Dendritic cell treated with granulocyte-macrophage colony-stimulating factor and Interleukin-4, amounts not matched to agents 40 ng/mL and 50 ng/mL, for 4 days (primary cell): ENCODE results near the gene BOLL.

ENCODE experiments used
- H3K27ac Mint-ChIP-seq: one replicate; pipeline ENCODE4 v1.8.0; 2022; ENCODE audit warnings: mild to moderate bottlenecking, mixed read lengths
- H3K27me3 Mint-ChIP-seq: one replicate; pipeline ENCODE4 v1.8.0; 2022; ENCODE audit warnings: mild to moderate bottlenecking, mixed read lengths
- H3K36me3 Mint-ChIP-seq: one replicate; pipeline ENCODE4 v1.8.0; 2022; ENCODE audit warnings: low read depth, mixed read lengths
- H3K4me1 Mint-ChIP-seq: one replicate; pipeline ENCODE4 v1.8.0; 2022; ENCODE audit warnings: low read depth, mixed read lengths
- H3K4me3 Mint-ChIP-seq: one replicate; pipeline ENCODE4 v1.8.0; 2022; ENCODE audit warnings: mild to moderate bottlenecking, moderate library complexity, mixed read lengths
- H3K9me3 Mint-ChIP-seq: one replicate; pipeline ENCODE4 v1.8.0; 2022; ENCODE audit warnings: mixed read lengths
- intact Hi-C: fragments of 100-400 bp; cut with micrococcal nuclease; formaldehyde crosslinking; loops from one replicate; pipeline ENCODE4 v1.15.0; 2022

The BOLL gene

GRCh38 chr2:197804758-197805714 is 19.9 kb upstream of the BOLL start:
- H3K27ac Mint-ChIP-seq = peak overlapping the region; percentile 91
- H3K36me3 Mint-ChIP-seq = peaks cover 13% of the 10 kb centered on the region
- peaks cover 24% of the 10 kb centered on the region for H3K4me1 Mint-ChIP-seq

GRCh38 chr2:197804049-197804757 is 19.1 kb upstream of the BOLL start, which contains the start of gene PLCL1:
PLCL1 (plus strand) TSS chr2:197804593.
- peaks cover 15% of the 10 kb centered on the region for H3K27me3 Mint-ChIP-seq
- H3K4me3 Mint-ChIP-seq = peak within 1 kb of the TSS; percentile 100
- H3K36me3 Mint-ChIP-seq = peaks cover 13% of the 10 kb centered on the region
- intact Hi-C loops = loop anchor here (2.0 kb wide), 1 partner anchor 85 kb away; no protein-coding TSS in a partner anchor
- peak within 1 kb of the TSS; percentile 91 for H3K27ac Mint-ChIP-seq
- peaks cover 24% of the 10 kb centered on the region for H3K4me1 Mint-ChIP-seq
- H3K9me3 Mint-ChIP-seq = no peaks in the 10 kb centered on the region

More at GRCh38 chr2:197804758-197805714, 19.9 kb upstream of the BOLL start:
- peaks cover 14% of the 10 kb centered on the region for H3K27me3 Mint-ChIP-seq
- intact Hi-C loops = loop anchor here (2.0 kb wide), 1 partner anchor 84 kb away; no protein-coding TSS in a partner anchor
- H3K9me3 Mint-ChIP-seq = no peaks in the 10 kb centered on the region
- peak overlapping the region; percentile 100 for H3K4me3 Mint-ChIP-seq

GRCh38 chr2:197803033-197803444 is 17.9 kb upstream of the BOLL start:
- intact Hi-C loops = loop anchor here (1.0 to 2.0 kb wide), 3 partner anchors 252 to 493 kb away; no protein-coding TSS in a partner anchor
- H3K9me3 Mint-ChIP-seq = no peaks in the 10 kb centered on the region
- H3K4me3 Mint-ChIP-seq = no peak overlapping the region
- no peak overlapping the region for H3K27ac Mint-ChIP-seq
- H3K27me3 Mint-ChIP-seq = peaks cover 17% of the 10 kb centered on the region
- H3K4me1 Mint-ChIP-seq = peaks cover 24% of the 10 kb centered on the region
- peaks cover 13% of the 10 kb centered on the region for H3K36me3 Mint-ChIP-seq

DNA sequence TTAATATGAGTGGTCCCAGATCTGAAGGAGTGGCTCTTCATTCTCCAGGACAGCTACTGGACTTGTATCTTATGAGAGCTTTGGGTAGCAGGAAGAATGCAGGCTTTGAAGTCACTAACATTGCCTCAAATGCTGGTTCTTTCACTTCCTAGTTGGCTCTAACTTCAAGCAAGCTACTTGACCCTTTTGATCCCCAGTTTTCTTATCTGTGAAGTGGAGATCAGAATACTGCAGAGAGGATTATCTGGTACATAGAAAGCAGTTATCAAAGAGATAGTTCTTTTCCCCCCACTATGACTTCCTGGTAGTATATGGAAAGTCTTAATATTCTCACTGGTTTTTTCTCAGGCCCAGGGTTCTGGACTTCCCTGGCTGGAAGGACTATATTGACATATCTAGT is 15.9 kb upstream of the BOLL start:
- Mint-ChIP-seq H3K4me3 (no peak overlapping the region), H3K27me3 (peaks cover 17% of the 10 kb centered on the region)

GRCh38 chr2:197800091-197800490 is 15.0 kb upstream of the BOLL start:
- intact Hi-C loops = no loop called here
- H3K27ac Mint-ChIP-seq = no peak overlapping the region

More for the DNA sequence above, 15.9 kb upstream of the BOLL start:
- Mint-ChIP-seq H3K9me3 (no peaks in the 10 kb centered on the region), H3K4me1 (peaks cover 20% of the 10 kb centered on the region), H3K36me3 (peaks cover 13% of the 10 kb centered on the region), H3K27ac (no peak overlapping the region)
- intact Hi-C loops = no loop called here

GRCh38 chr2:197799068-197799467 is 13.9 kb upstream of the BOLL start:
- no peak overlapping the region for H3K27ac Mint-ChIP-seq
- no peak overlapping the region for H3K4me3 Mint-ChIP-seq
- peaks cover 14% of the 10 kb centered on the region for H3K27me3 Mint-ChIP-seq
- H3K9me3 Mint-ChIP-seq = no peaks in the 10 kb centered on the region
- intact Hi-C loops = no loop called here
- H3K36me3 Mint-ChIP-seq = no peaks in the 10 kb centered on the region
- H3K4me1 Mint-ChIP-seq = peaks cover 5% of the 10 kb centered on the region

More at GRCh38 chr2:197800091-197800490, 15.0 kb upstream of the BOLL start:
- Mint-ChIP-seq H3K9me3 (no peaks in the 10 kb centered on the region), H3K27me3 (peaks cover 14% of the 10 kb centered on the region), H3K36me3 (peaks cover 7% of the 10 kb centered on the region), H3K4me1 (peaks cover 12% of the 10 kb centered on the region), H3K4me3 (no peak overlapping the region)

DNA sequence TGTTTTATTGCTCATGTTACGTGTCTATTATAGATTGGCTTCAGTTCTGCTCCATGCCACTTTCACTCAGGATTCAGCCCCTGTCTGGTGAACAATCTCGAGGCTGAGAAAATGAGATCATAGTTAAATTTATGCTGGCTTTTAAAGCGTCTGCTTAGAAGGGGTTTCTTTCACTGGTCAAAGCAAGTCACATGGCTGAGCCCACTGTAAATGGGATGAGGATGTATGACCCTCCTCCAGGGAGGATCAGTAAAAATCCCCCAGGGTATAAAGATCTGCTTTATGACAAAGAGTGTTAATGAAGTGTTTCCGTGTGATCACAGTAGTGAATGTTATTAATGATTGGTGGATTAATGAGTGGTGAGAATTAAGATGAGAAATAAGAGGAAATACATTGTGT is 13.1 kb upstream of the BOLL start:
- Mint-ChIP-seq H3K9me3 (no peaks in the 10 kb centered on the region), H3K27ac (no peak overlapping the region), H3K36me3 (no peaks in the 10 kb centered on the region), H3K4me1 (no peaks in the 10 kb centered on the region), H3K4me3 (no peak overlapping the region), H3K27me3 (peaks cover 13% of the 10 kb centered on the region)
- intact Hi-C loops = no loop called here

GRCh38 chr2:197795277-197795676 is 10.2 kb upstream of the BOLL start:
- Mint-ChIP-seq H3K9me3 (no peaks in the 10 kb centered on the region), H3K36me3 (no peaks in the 10 kb centered on the region), H3K27ac (no peak overlapping the region), H3K4me3 (no peak overlapping the region), H3K4me1 (no peaks in the 10 kb centered on the region), H3K27me3 (peaks cover 6% of the 10 kb centered on the region)
- intact Hi-C loops = no loop called here

- H3K9me3 Mint-ChIP-seq = no peaks in the 10 kb centered on the region
- H3K27me3 Mint-ChIP-seq = peaks cover 5% of the 10 kb centered on the region
- intact Hi-C loops = no loop called here
- H3K4me1 Mint-ChIP-seq = no peaks in the 10 kb centered on the region
- H3K4me3 Mint-ChIP-seq = no peak overlapping the region
- no peak overlapping the region for H3K27ac Mint-ChIP-seq
- H3K36me3 Mint-ChIP-seq = no peaks in the 10 kb centered on the region
These were observed 8.3 kb upstream of the BOLL start for GRCh38 chr2:197793456-197793855.

GRCh38 chr2:197786010-197786877 is 1.1 kb upstream of the BOLL start:
- H3K4me3 Mint-ChIP-seq = peak overlapping the region; percentile 73
- no peaks in the 10 kb centered on the region for H3K9me3 Mint-ChIP-seq
- H3K36me3 Mint-ChIP-seq = no peaks in the 10 kb centered on the region
- H3K27ac Mint-ChIP-seq = no peak overlapping the region
- H3K27me3 Mint-ChIP-seq = peaks cover 30% of the 10 kb centered on the region
- H3K4me1 Mint-ChIP-seq = peaks cover 15% of the 10 kb centered on the region
- intact Hi-C loops = no loop called here

GRCh38 chr2:197782126-197782525 is 3.0 kb downstream of the BOLL start:
- Mint-ChIP-seq H3K4me3 (no peak overlapping the region), H3K4me1 (peaks cover 15% of the 10 kb centered on the region), H3K36me3 (no peaks in the 10 kb centered on the region), H3K9me3 (no peaks in the 10 kb centered on the region), H3K27me3 (peaks cover 19% of the 10 kb centered on the region), H3K27ac (no peak overlapping the region)
- intact Hi-C loops = no loop called here

GRCh38 chr2:197779261-197779660 is 5.9 kb downstream of the BOLL start:
- Mint-ChIP-seq H3K27me3 (no peaks in the 10 kb centered on the region), H3K36me3 (no peaks in the 10 kb centered on the region), H3K9me3 (no peaks in the 10 kb centered on the region), H3K27ac (no peak overlapping the region), H3K4me1 (peaks cover 6% of the 10 kb centered on the region), H3K4me3 (no peak overlapping the region)
- intact Hi-C loops = loop anchor here (5.0 kb wide), 1 partner anchor 282 kb away; the partner anchor contains the start of gene HSPD1

DNA sequence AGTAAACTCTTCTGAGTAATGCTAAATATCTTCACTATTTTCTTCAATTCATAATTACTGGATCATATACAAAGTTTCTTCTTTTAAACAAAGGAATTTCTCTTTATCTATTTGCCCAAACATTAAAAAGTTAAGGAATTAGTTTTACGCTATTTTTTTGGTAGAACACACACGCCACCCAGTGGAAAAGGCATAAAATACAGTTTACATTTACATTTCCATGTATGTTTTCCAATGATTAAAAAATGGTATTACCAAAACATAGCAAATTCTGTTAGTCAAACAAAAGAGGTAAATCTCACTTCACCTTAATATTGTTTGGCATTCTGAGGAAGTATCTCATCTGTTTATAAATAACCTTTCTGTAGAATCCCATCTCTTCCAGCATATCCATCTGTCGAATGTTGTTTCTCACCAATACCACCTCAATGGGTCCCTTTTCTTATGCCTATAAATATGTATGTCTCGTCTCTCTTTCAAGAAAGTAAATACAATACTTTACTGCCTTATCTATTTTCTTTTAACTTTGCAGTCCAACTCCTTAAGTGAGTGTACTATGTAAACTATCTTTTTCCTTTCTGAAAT is 7.2 kb downstream of the BOLL start:
- peaks cover 6% of the 10 kb centered on the region for H3K4me1 Mint-ChIP-seq
- H3K4me3 Mint-ChIP-seq = no peak overlapping the region
- H3K27me3 Mint-ChIP-seq = no peaks in the 10 kb centered on the region
- H3K36me3 Mint-ChIP-seq = no peaks in the 10 kb centered on the region
- H3K9me3 Mint-ChIP-seq = no peaks in the 10 kb centered on the region
- no peak overlapping the region for H3K27ac Mint-ChIP-seq
- intact Hi-C loops = loop anchor here (1.0 to 5.0 kb wide), 2 partner anchors 71 to 281 kb away; partner anchors contain the start of gene HSPD1
